ENCODE results near the gene NUP210L. TPM values are rescaled to one million over a fixed set of nuclear protein-coding genes. Genes with fewer than 3 reads are reported as not detected.
"Not testable (repeated sequence)": the region's sequence is repeated elsewhere in the genome, so short reads cannot be mapped to it uniquely, and the experiment has no call there.

The NUP210L gene
- total RNA-seq, 1 donor from 2014 or later = 0.22 TPM

DNA sequence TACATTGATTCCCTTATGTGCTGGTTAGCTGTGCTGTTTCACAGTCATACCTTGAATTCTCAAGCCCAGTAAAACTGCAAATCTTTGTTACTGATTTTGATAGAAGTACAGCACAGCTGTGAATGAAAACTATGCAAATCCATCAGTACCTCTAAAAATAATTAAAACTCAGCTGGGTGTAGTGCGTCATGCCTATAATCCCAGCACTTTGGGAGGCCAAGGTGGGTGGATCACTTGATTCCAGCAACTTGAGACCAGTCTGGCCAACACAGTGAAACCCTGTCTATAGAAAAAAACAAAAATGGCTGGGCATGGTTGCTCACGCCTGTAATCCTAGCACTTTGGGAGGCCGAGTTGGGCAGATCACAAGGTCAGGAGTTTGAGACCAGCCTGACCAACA lies 61.2 kb downstream of the NUP210L start:
- no peak overlapping the region for H3K4me3 Mint-ChIP-seq
- H3K27ac Mint-ChIP-seq = no peak overlapping the region
- no peaks in the 10 kb centered on the region for H3K36me3 Mint-ChIP-seq (ENCODE audit: low read depth)
- ChIA-PET CTCF (no interaction called here), POLR2A (interaction anchor here (0.6 kb wide), 1 partner anchor 86 kb away, joined by 3 read pairs; no protein-coding TSS in a partner anchor)
- H3K4me1 Mint-ChIP-seq = no peaks in the 10 kb centered on the region
- H3K9me3 Mint-ChIP-seq = no peaks in the 10 kb centered on the region
- intact Hi-C loops (cut with micrococcal nuclease) = no loop called here
- no peak for ATAC-seq (ENCODE audit: low read depth)
- DNase-seq = no peak
- H3K27me3 Mint-ChIP-seq = no peaks in the 10 kb centered on the region
- TF ChIP-seq, protein P1, sequence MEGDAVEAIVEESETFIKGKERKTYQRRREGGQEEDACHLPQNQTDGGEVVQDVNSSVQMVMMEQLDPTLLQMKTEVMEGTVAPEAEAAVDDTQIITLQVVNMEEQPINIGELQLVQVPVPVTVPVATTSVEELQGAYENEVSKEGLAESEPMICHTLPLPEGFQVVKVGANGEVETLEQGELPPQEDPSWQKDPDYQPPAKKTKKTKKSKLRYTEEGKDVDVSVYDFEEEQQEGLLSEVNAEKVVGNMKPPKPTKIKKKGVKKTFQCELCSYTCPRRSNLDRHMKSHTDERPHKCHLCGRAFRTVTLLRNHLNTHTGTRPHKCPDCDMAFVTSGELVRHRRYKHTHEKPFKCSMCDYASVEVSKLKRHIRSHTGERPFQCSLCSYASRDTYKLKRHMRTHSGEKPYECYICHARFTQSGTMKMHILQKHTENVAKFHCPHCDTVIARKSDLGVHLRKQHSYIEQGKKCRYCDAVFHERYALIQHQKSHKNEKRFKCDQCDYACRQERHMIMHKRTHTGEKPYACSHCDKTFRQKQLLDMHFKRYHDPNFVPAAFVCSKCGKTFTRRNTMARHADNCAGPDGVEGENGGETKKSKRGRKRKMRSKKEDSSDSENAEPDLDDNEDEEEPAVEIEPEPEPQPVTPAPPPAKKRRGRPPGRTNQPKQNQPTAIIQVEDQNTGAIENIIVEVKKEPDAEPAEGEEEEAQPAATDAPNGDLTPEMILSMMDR (IDR thresholded peaks at IDR 0.05) = no peak

- CTCF ChIA-PET = no interaction called here
These were observed 63.2 kb downstream of the NUP210L start for GRCh38 chr1:154091706-154092105.

DNA sequence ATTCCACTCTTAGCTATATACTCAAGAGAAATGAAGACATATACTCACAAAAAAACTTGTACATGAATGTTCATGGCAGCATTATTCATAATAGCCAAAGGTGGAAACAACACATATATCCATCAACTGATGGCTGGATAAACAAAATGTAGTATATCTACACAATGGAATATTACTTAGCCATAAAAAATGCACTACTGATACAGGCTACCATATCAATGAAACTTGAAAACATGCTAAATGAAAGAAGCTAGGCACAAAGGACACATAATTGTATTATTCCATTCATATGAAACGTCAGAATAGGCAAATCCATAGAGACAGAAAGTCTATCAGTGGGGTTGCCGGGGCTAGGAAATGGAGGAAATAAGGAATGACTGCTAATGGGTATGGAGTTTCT lies 67.3 kb downstream of the NUP210L start:
- no peaks in the 10 kb centered on the region for H3K9me3 Mint-ChIP-seq
- H3K27ac Mint-ChIP-seq = no peak overlapping the region
- POLR2A ChIA-PET = no interaction called here
- CTCF ChIA-PET = no interaction called here
- ATAC-seq (ENCODE audit: low read depth) (no peak), DNase-seq (no peak)
- H3K4me1 Mint-ChIP-seq = no peaks in the 10 kb centered on the region
- H3K4me3 Mint-ChIP-seq = no peak overlapping the region
- H3K36me3 Mint-ChIP-seq (ENCODE audit: low read depth) = no peaks in the 10 kb centered on the region
- peaks cover 9% of the 10 kb centered on the region for H3K27me3 Mint-ChIP-seq
- TF ChIP-seq, protein P1 (IDR thresholded peaks at IDR 0.05) = no peak
- intact Hi-C loops (cut with micrococcal nuclease) = no loop called here

More at GRCh38 chr1:154091706-154092105, 63.2 kb downstream of the NUP210L start:
- Mint-ChIP-seq H3K4me3 (no peak overlapping the region), H3K27ac (no peak overlapping the region), H3K4me1 (no peaks in the 10 kb centered on the region), H3K9me3 (no peaks in the 10 kb centered on the region), H3K36me3 (ENCODE audit: low read depth) (no peaks in the 10 kb centered on the region), H3K27me3 (peaks cover 3% of the 10 kb centered on the region)
- ATAC-seq (ENCODE audit: low read depth) (no peak), DNase-seq (no peak)
- POLR2A ChIA-PET = no interaction called here
- intact Hi-C loops (cut with micrococcal nuclease) = no loop called here
- TF ChIP-seq, protein P1 (IDR thresholded peaks at IDR 0.05) = no peak

DNA sequence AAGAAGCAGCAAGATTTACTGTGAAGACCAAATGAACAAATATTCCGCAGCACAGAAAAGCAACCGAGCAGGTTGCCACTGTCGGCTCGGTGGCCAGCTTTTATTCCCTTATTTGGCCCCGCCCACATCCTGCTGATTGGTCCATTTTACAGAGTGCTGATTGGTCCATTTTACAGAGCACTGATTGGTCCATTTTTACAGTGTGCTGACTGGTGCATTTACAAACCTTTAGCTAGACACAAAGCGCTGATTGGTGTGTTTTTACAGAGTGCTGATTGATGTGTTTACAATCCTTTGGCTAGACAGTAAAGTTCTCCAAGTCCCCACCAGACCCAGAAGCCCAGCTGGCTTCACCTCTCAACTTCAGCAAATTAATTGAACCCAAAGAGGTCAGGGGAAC lies 71.8 kb downstream of the NUP210L start:
- H3K27me3 Mint-ChIP-seq; DNase-seq; ATAC-seq (ENCODE audit: low read depth); H3K27ac Mint-ChIP-seq; intact Hi-C loops (cut with micrococcal nuclease); H3K4me3 Mint-ChIP-seq; POLR2A ChIA-PET; H3K36me3 Mint-ChIP-seq (ENCODE audit: low read depth); H3K4me1 Mint-ChIP-seq; H3K9me3 Mint-ChIP-seq; CTCF ChIA-PET: not testable (repeated sequence)

GRCh38 chr1:154081386-154082126 lies 73.3 kb downstream of the NUP210L start:
- intact Hi-C loops (cut with micrococcal nuclease) = no loop called here
- Mint-ChIP-seq H3K4me1 (no peaks in the 10 kb centered on the region), H3K4me3 (no peak overlapping the region), H3K36me3 (ENCODE audit: low read depth) (peaks cover 2% of the 10 kb centered on the region), H3K27me3 (peaks cover 9% of the 10 kb centered on the region), H3K9me3 (peaks cover 3% of the 10 kb centered on the region), H3K27ac (no peak overlapping the region)
- DNase-seq = no peak
- no peak for ATAC-seq (ENCODE audit: low read depth)
- TF ChIP-seq, protein P1 (IDR thresholded peaks at IDR 0.05) = no peak
- ChIA-PET POLR2A (no interaction called here), CTCF (no interaction called here)

All from activated B cell treated with CpG ODN at 0.5 μM for 24 hours (primary cell).